NB4 (cell line): ENCODE measurements around the gene ABLIM3.

Experiments
- MYC ChIP-seq: IDR thresholded peaks from 2 replicates; pipeline ENCODE4 v1.6.1; 2011; ENCODE audit warnings: low read depth, low read length
- POLR2A ChIP-seq: IDR thresholded peaks from 2 replicates; pipeline ENCODE4 v1.6.1; 2011; ENCODE audit warnings: mild to moderate bottlenecking; ENCODE audit not compliant: insufficient read length; ENCODE audit errors: extremely low read depth
- TF ChIP-seq, protein P1 (sequence below): IDR thresholded peaks from one replicate; pipeline ENCODE4 v1.5.1; 2012; ENCODE audit warnings: low read depth, low read length
- TF ChIP-seq, protein P2 (sequence below): IDR thresholded peaks from 2 replicates; pipeline ENCODE4 v1.6.1; 2011; ENCODE audit warnings: low read depth, low read length

DNA sequence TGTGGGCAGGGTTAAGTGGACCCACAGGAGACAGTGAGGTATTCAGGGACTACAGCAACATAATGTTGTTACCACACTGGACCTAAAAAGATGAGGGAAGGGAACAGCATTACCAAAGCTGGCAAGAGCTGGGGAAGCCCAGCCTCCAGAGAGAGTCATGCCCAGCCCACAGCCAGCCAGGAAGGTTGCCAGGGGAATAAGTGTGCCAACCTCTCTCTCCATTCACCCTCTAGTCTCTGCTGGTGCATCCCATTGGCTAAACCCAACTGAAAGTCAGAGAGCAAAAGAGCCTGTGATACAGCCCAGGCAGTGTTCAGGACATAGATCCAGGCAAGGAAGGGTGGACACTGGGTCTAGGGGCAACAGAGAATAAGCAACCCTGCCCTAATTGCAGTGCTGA lies 94.5 kb downstream of the ABLIM3 start:
- TF ChIP-seq, protein P1, sequence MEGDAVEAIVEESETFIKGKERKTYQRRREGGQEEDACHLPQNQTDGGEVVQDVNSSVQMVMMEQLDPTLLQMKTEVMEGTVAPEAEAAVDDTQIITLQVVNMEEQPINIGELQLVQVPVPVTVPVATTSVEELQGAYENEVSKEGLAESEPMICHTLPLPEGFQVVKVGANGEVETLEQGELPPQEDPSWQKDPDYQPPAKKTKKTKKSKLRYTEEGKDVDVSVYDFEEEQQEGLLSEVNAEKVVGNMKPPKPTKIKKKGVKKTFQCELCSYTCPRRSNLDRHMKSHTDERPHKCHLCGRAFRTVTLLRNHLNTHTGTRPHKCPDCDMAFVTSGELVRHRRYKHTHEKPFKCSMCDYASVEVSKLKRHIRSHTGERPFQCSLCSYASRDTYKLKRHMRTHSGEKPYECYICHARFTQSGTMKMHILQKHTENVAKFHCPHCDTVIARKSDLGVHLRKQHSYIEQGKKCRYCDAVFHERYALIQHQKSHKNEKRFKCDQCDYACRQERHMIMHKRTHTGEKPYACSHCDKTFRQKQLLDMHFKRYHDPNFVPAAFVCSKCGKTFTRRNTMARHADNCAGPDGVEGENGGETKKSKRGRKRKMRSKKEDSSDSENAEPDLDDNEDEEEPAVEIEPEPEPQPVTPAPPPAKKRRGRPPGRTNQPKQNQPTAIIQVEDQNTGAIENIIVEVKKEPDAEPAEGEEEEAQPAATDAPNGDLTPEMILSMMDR, result no peak
- TF ChIP-seq POLR2A, result no peak
- no peak for TF ChIP-seq MYC
- TF ChIP-seq, protein P2, sequence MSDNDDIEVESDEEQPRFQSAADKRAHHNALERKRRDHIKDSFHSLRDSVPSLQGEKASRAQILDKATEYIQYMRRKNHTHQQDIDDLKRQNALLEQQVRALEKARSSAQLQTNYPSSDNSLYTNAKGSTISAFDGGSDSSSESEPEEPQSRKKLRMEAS, result no peak
